ENCODE results near the gene GPC6. TPM values are rescaled to one million over a fixed set of nuclear protein-coding genes. Genes with fewer than 3 reads are reported as not detected.

Gene GPC6
- total RNA-seq, 3 donors from 2014 or later (not counting 1 experiment from before 2014, with no cell fraction given): not detected

DNA sequence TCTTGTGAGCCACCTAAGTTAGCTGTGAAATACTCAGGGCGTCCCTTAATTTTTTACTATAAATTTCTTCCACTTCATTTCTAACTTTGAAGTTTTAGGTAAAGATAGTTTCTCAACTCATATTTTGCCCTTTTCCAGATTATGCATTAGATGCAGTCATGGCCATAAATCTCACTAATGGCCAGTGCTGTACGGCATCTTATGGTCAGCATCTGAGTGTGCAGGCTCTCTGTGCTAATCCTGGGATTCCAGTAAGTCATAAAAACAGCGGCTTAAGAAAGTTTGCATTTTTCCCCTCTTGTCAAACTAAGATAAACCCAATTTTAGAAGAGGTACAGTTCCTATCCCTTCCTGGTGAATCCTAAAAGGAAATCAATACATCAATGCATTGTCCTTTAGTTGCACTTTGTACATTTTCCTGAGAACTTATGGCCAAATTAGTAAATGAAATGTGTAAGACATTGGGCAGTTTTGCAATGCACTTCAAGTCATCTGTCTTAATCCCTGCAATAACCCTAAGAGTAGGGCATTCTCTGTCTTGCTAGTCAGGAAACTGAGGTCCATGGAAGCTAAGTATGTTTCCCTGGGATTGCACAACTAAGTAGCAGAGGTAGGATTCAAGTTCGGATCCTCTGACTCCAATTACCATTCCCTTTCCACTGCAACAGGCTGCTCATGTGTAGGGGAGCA, 1106.7 kb downstream of the GPC6 start:
- ATAC-seq: no peak
- Mint-ChIP-seq H3K9me3 (no peaks in the 10 kb centered on the region), H3K27ac (no peak overlapping the region)

GRCh38 chr13:94335761-94336526, 1109.3 kb downstream of the GPC6 start:
- intact Hi-C loops (cut with micrococcal nuclease): no loop called here
- ATAC-seq (no peak), DNase-seq (no peak)
- Histone ChIP-seq H3K9me3 (ENCODE audit: control insufficient read depth, insufficient read depth, low read length) (no peaks in the 10 kb centered on the region), H3K4me3 (ENCODE audit: low read length) (no peak overlapping the region), H3K27me3 (ENCODE audit: control insufficient read depth, insufficient read depth, low read length) (no peaks in the 10 kb centered on the region), H3K27ac (ENCODE audit: low read length) (no peak overlapping the region), H3K36me3 (ENCODE audit: control insufficient read depth, insufficient read depth, low read length) (no peaks in the 10 kb centered on the region), H3K4me1 (ENCODE audit: control insufficient read depth, insufficient read depth, low read length) (no peaks in the 10 kb centered on the region)
- H3K27ac Mint-ChIP-seq: no peak overlapping the region
- H3K27me3 Mint-ChIP-seq (ENCODE audit: low read depth in 2 of 2): no peaks in the 10 kb centered on the region
- no peaks in the 10 kb centered on the region for H3K36me3 Mint-ChIP-seq
- WGBS (ENCODE audit: insufficient coverage): 94% methylated on average over 4 of the region's 5 CpGs
- TF ChIP-seq, protein P1, sequence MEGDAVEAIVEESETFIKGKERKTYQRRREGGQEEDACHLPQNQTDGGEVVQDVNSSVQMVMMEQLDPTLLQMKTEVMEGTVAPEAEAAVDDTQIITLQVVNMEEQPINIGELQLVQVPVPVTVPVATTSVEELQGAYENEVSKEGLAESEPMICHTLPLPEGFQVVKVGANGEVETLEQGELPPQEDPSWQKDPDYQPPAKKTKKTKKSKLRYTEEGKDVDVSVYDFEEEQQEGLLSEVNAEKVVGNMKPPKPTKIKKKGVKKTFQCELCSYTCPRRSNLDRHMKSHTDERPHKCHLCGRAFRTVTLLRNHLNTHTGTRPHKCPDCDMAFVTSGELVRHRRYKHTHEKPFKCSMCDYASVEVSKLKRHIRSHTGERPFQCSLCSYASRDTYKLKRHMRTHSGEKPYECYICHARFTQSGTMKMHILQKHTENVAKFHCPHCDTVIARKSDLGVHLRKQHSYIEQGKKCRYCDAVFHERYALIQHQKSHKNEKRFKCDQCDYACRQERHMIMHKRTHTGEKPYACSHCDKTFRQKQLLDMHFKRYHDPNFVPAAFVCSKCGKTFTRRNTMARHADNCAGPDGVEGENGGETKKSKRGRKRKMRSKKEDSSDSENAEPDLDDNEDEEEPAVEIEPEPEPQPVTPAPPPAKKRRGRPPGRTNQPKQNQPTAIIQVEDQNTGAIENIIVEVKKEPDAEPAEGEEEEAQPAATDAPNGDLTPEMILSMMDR (IDR thresholded peaks at IDR 0.05): no peak
- H3K4me1 Mint-ChIP-seq: peaks cover under 1 to 3% of the 10 kb centered on the region in 2 donors
- no peak overlapping the region for H3K4me3 Mint-ChIP-seq
- no peaks in the 10 kb centered on the region for H3K9me3 Mint-ChIP-seq

More for the DNA sequence above, 1106.7 kb downstream of the GPC6 start:
- H3K4me1 Mint-ChIP-seq: peaks cover 15 to 18% of the 10 kb centered on the region in 2 donors
- no peaks in the 10 kb centered on the region for H3K36me3 Mint-ChIP-seq
- no peaks in the 10 kb centered on the region for H3K36me3 ChIP-seq (ENCODE audit: control insufficient read depth, insufficient read depth, low read length)
- no peaks in the 10 kb centered on the region for H3K27me3 ChIP-seq (ENCODE audit: control insufficient read depth, insufficient read depth, low read length)
- 100% methylated on average over 3 of the region's 4 CpGs for WGBS (ENCODE audit: insufficient coverage)
- no peak overlapping the region for H3K27ac ChIP-seq (ENCODE audit: low read length)
- no peaks in the 10 kb centered on the region for H3K27me3 Mint-ChIP-seq (ENCODE audit: low read depth in 2 of 2)
- H3K4me1 ChIP-seq (ENCODE audit: control insufficient read depth, insufficient read depth, low read length): peaks cover 11% of the 10 kb centered on the region
- H3K4me3 ChIP-seq (ENCODE audit: low read length): no peak overlapping the region
- intact Hi-C loops (cut with micrococcal nuclease): no loop called here
- TF ChIP-seq, protein P1 (IDR thresholded peaks at IDR 0.05): no peak
- no peak for DNase-seq
- H3K9me3 ChIP-seq (ENCODE audit: control insufficient read depth, insufficient read depth, low read length): no peaks in the 10 kb centered on the region
- H3K4me3 Mint-ChIP-seq: no peak overlapping the region

- Mint-ChIP-seq H3K27ac (no peak overlapping the region), H3K36me3 (no peaks in the 10 kb centered on the region), H3K4me3 (no peak overlapping the region), H3K27me3 (ENCODE audit: low read depth in 2 of 2) (no peaks in the 10 kb centered on the region), H3K4me1 (no peaks in the 10 kb centered on the region), H3K9me3 (no peaks in the 10 kb centered on the region)
- intact Hi-C loops (cut with micrococcal nuclease): no loop called here
- Histone ChIP-seq H3K27me3 (ENCODE audit: control insufficient read depth, insufficient read depth, low read length) (no peaks in the 10 kb centered on the region), H3K4me3 (ENCODE audit: low read length) (no peak overlapping the region), H3K4me1 (ENCODE audit: control insufficient read depth, insufficient read depth, low read length) (no peaks in the 10 kb centered on the region), H3K27ac (ENCODE audit: low read length) (no peak overlapping the region), H3K36me3 (ENCODE audit: control insufficient read depth, insufficient read depth, low read length) (no peaks in the 10 kb centered on the region), H3K9me3 (ENCODE audit: control insufficient read depth, insufficient read depth, low read length) (no peaks in the 10 kb centered on the region)
- ATAC-seq (no peak), DNase-seq (no peak)
- TF ChIP-seq, protein P1 (IDR thresholded peaks at IDR 0.05): no peak
- 96% methylated on average over 11 of the region's 11 CpGs for WGBS (ENCODE audit: insufficient coverage)
Measured at GRCh38 chr13:94339116-94339687, 1112.6 kb downstream of the GPC6 start.

Measured in natural killer cell (primary cell).